ENCODE data around the gene BCL2L15.
"Not testable (repeated sequence)": the region's sequence is repeated elsewhere in the genome, so short reads cannot be mapped to it uniquely, and the experiment has no call there.

DNA sequence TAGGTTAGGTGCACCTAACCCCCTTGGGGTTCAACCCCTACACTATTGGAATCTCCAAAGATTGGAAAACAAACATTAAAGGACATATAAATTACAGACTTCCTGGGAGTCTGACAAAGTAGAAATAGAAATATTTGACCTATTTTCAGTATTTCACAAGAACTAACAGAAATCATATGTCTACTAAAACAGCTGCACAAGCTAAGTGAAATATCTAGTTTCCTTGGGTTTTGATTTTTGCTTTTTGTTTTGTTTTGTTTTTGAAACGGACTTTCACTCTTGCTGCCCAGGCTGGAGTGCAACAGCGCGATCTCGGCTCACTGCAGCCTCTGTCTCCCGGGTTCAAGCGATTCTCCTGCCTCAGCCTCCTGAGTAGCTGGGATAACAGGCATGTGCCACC, 34.7 kb downstream of the BCL2L15 start:
- TF ChIP-seq, protein P1, sequence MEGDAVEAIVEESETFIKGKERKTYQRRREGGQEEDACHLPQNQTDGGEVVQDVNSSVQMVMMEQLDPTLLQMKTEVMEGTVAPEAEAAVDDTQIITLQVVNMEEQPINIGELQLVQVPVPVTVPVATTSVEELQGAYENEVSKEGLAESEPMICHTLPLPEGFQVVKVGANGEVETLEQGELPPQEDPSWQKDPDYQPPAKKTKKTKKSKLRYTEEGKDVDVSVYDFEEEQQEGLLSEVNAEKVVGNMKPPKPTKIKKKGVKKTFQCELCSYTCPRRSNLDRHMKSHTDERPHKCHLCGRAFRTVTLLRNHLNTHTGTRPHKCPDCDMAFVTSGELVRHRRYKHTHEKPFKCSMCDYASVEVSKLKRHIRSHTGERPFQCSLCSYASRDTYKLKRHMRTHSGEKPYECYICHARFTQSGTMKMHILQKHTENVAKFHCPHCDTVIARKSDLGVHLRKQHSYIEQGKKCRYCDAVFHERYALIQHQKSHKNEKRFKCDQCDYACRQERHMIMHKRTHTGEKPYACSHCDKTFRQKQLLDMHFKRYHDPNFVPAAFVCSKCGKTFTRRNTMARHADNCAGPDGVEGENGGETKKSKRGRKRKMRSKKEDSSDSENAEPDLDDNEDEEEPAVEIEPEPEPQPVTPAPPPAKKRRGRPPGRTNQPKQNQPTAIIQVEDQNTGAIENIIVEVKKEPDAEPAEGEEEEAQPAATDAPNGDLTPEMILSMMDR (CRISPR knock-in tag; IDR thresholded peaks at IDR 0.05), result not testable (repeated sequence)
- not testable (repeated sequence) for TF ChIP-seq HMG20B (CRISPR knock-in tag; conservative IDR thresholded peaks at IDR 0.05); ZNF891 (CRISPR knock-in tag; IDR thresholded peaks at IDR 0.05); ZNF264 (CRISPR knock-in tag; IDR thresholded peaks at IDR 0.05); ZNF670 (CRISPR knock-in tag; IDR thresholded peaks at IDR 0.05; ENCODE audit: borderline replicate concordance); BHLHE40 (IDR thresholded peaks at IDR 0.05; ENCODE audit: low read length); TBP (CRISPR knock-in tag; IDR thresholded peaks at IDR 0.05)
- TF ChIP-seq, protein P2, sequence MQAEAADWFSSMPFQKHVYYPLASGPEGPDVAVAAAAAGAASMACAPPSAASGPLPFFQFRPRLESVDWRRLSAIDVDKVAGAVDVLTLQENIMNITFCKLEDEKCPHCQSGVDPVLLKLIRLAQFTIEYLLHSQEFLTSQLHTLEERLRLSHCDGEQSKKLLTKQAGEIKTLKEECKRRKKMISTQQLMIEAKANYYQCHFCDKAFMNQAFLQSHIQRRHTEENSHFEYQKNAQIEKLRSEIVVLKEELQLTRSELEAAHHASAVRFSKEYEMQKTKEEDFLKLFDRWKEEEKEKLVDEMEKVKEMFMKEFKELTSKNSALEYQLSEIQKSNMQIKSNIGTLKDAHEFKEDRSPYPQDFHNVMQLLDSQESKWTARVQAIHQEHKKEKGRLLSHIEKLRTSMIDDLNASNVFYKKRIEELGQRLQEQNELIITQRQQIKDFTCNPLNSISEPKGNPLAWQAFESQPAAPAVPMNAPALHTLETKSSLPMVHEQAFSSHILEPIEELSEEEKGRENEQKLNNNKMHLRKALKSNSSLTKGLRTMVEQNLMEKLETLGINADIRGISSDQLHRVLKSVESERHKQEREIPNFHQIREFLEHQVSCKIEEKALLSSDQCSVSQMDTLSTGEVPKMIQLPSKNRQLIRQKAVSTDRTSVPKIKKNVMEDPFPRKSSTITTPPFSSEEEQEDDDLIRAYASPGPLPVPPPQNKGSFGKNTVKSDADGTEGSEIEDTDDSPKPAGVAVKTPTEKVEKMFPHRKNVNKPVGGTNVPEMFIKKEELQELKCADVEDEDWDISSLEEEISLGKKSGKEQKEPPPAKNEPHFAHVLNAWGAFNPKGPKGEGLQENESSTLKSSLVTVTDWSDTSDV (CRISPR knock-in tag; IDR thresholded peaks at IDR 0.05), result not testable (repeated sequence)
- TF ChIP-seq, protein P3, sequence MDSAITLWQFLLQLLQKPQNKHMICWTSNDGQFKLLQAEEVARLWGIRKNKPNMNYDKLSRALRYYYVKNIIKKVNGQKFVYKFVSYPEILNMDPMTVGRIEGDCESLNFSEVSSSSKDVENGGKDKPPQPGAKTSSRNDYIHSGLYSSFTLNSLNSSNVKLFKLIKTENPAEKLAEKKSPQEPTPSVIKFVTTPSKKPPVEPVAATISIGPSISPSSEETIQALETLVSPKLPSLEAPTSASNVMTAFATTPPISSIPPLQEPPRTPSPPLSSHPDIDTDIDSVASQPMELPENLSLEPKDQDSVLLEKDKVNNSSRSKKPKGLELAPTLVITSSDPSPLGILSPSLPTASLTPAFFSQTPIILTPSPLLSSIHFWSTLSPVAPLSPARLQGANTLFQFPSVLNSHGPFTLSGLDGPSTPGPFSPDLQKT (CRISPR knock-in tag; IDR thresholded peaks at IDR 0.05; ENCODE audit: borderline replicate concordance), result not testable (repeated sequence)

Data from HepG2 (cell line).